H1 (cell line): ENCODE data around the gene TSTD2. TPM values are rescaled to one million over a fixed set of nuclear protein-coding genes. Genes with fewer than 3 reads are reported as not detected.

Experiments
- CHD1 ChIP-seq: IDR thresholded peaks from 2 replicates; pipeline ENCODE4 v1.6.1; 2012; ENCODE audit warnings: low read depth, low read length, improper control_type of control experiment
- FOSL1 ChIP-seq: IDR thresholded peaks from 2 replicates; pipeline ENCODE4 v1.6.1; 2011; ENCODE audit warnings: mild to moderate bottlenecking, low read depth, low read length, moderate library complexity; ENCODE audit not compliant: insufficient read depth
- KDM4A ChIP-seq: IDR thresholded peaks from one replicate; pipeline ENCODE4 v1.7.1; 2012; ENCODE audit warnings: low read depth, mild to moderate bottlenecking, moderate library complexity, low read length, inconsistent platforms; ENCODE audit not compliant: severe bottlenecking
- NANOG ChIP-seq: IDR thresholded peaks from 2 replicates; pipeline ENCODE4 v1.6.1; 2011; ENCODE audit warnings: low read length, low read depth, mild to moderate bottlenecking, inconsistent platforms; ENCODE audit not compliant: insufficient read depth, poor library complexity, severe bottlenecking
- RBBP5 ChIP-seq: IDR thresholded peaks from 2 replicates; pipeline ENCODE4 v1.7.1; 2012; ENCODE audit warnings: low read depth, mild to moderate bottlenecking, inconsistent platforms, low read length, moderate library complexity, borderline replicate concordance
- SP1 ChIP-seq: IDR thresholded peaks from 2 replicates; pipeline ENCODE4 v1.6.1; 2011; ENCODE audit warnings: low read depth, low read length
- TBP ChIP-seq: IDR thresholded peaks from 2 replicates; pipeline ENCODE4 v1.6.1; 2011; ENCODE audit warnings: low read depth, low read length, improper control_type of control experiment
- polyA plus RNA-seq, 7 experiments: library from polyadenylated mRNA; depleted of rRNA in 3 of 7; stranded (reverse) in 5 of 7; unstranded in 2 of 7; fragments of >200 nt in 5 of 7; fragments of 200-250 nt in 2 of 7; gene quantifications; 1 replicate in 5 of 7; 2 replicates in 1 of 7; 4 replicates in 1 of 7; pipeline versions ENCODE4 v1.2.1 to v1.2.3, GENCODE V29; 2011 to 2013; ENCODE audit warnings: missing spikeins in 2 of 7, mixed read lengths in 2 of 7
- total RNA-seq: library from RNA; stranded (reverse); fragmentation: NEBNext Ultra II Directional; extraction: Animal tissue kit (Norgen Biotek cat#: 25700); gene quantifications from 2 replicates; pipeline ENCODE4 v1.2.1, GENCODE V29; 2021
- TF ChIP-seq, protein P1 (sequence below), 3 experiments: IDR thresholded peaks; 1 replicate in 2 of 3; 2 replicates in 1 of 3; pipeline versions ENCODE4 v1.5.1 to v1.6.1; 2011; ENCODE audit warnings: low read length in 3 of 3, mild to moderate bottlenecking in 3 of 3, inconsistent platforms in 2 of 3, low read depth in 1 of 3, moderate library complexity in 1 of 3; ENCODE audit not compliant: insufficient read depth in 1 of 3; ENCODE audit errors: control extremely low read depth in 1 of 3
- TF ChIP-seq, protein P2 (sequence below): IDR thresholded peaks from 2 replicates; pipeline ENCODE4 v1.6.1; 2012; ENCODE audit warnings: inconsistent platforms

TSTD2 gene
- total and polyA plus RNA-seq, 2 of the 8 experiments (the other 6 are each of a cell fraction or from before 2014, with no cell fraction given), result 16.1 to 17.5 TPM

DNA sequence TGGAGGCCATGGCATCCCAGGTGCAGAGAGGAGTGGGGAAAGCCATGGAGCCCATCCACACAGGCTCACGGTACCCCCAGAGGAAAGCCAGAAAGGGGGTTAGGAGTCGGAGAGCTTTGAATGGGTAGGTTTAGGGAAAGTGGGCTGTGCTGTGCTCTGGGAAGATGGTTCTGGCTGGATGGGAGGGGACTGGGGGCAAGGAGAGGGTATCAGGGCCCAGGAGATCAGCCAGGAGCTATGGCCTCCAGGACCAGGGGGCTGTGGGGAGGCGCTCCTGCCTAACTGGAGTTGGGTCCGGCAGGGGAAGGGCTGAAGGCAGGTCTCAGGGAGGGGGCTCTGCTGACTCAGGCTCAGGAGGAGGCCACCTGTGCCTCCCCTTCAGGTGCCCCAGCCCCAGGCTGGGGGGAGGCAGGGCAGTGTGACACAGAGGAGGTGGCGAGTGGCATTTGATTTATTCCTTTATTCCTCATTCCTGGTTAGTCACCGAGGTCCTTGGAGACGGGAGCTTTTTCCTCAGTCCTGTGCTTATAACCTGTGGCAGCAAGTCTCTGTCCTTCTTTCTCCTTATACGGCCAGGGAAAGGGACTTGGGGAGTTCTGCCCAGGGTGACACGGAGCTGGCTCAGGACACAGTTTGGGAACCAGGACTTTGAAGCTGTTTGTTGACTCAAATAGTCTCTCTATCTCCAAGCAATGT lies 60.8 kb downstream of the TSTD2 start (continued):
- TF ChIP-seq, protein P1, sequence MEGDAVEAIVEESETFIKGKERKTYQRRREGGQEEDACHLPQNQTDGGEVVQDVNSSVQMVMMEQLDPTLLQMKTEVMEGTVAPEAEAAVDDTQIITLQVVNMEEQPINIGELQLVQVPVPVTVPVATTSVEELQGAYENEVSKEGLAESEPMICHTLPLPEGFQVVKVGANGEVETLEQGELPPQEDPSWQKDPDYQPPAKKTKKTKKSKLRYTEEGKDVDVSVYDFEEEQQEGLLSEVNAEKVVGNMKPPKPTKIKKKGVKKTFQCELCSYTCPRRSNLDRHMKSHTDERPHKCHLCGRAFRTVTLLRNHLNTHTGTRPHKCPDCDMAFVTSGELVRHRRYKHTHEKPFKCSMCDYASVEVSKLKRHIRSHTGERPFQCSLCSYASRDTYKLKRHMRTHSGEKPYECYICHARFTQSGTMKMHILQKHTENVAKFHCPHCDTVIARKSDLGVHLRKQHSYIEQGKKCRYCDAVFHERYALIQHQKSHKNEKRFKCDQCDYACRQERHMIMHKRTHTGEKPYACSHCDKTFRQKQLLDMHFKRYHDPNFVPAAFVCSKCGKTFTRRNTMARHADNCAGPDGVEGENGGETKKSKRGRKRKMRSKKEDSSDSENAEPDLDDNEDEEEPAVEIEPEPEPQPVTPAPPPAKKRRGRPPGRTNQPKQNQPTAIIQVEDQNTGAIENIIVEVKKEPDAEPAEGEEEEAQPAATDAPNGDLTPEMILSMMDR (IDR thresholded peaks at IDR 0.05; ENCODE audit: control extremely low read depth in 1 of 3, insufficient read depth in 1 of 3, low read depth in 1 of 3, low read length in 3 of 3), result no peak
- TF ChIP-seq, protein P2, sequence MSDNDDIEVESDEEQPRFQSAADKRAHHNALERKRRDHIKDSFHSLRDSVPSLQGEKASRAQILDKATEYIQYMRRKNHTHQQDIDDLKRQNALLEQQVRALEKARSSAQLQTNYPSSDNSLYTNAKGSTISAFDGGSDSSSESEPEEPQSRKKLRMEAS, result no peak
- TF ChIP-seq RBBP5 (no peak), TBP (no peak), KDM4A (no peak), FOSL1 (no peak), SP1 (no peak), CHD1 (no peak), NANOG (no peak)
